ENCODE measurements around the gene ZFP36L2. TPM values are rescaled to one million over a fixed set of nuclear protein-coding genes. Genes with fewer than 3 reads are reported as not detected.
"Not testable (repeated sequence)": the region's sequence is repeated elsewhere in the genome, so short reads cannot be mapped to it uniquely, and the experiment has no call there.

Gene ZFP36L2
- polyA plus RNA-seq, 2 of the 4 experiments (the other 2 are of a cell fraction) = 10.5 to 17.3 TPM

- TF ChIP-seq, protein P1, sequence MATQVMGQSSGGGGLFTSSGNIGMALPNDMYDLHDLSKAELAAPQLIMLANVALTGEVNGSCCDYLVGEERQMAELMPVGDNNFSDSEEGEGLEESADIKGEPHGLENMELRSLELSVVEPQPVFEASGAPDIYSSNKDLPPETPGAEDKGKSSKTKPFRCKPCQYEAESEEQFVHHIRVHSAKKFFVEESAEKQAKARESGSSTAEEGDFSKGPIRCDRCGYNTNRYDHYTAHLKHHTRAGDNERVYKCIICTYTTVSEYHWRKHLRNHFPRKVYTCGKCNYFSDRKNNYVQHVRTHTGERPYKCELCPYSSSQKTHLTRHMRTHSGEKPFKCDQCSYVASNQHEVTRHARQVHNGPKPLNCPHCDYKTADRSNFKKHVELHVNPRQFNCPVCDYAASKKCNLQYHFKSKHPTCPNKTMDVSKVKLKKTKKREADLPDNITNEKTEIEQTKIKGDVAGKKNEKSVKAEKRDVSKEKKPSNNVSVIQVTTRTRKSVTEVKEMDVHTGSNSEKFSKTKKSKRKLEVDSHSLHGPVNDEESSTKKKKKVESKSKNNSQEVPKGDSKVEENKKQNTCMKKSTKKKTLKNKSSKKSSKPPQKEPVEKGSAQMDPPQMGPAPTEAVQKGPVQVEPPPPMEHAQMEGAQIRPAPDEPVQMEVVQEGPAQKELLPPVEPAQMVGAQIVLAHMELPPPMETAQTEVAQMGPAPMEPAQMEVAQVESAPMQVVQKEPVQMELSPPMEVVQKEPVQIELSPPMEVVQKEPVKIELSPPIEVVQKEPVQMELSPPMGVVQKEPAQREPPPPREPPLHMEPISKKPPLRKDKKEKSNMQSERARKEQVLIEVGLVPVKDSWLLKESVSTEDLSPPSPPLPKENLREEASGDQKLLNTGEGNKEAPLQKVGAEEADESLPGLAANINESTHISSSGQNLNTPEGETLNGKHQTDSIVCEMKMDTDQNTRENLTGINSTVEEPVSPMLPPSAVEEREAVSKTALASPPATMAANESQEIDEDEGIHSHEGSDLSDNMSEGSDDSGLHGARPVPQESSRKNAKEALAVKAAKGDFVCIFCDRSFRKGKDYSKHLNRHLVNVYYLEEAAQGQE (IDR thresholded peaks at IDR 0.05) = no peak
- no peak for TF ChIP-seq EHF (CRISPR knock-in tag; IDR thresholded peaks at IDR 0.05)
- no peak for TF ChIP-seq CBX2 (IDR thresholded peaks at IDR 0.05; ENCODE audit: borderline replicate concordance, low read depth)
These were observed 34.4 kb downstream of the ZFP36L2 start (continued) for GRCh38 chr2:43191947-43192516.

GRCh38 chr2:43190311-43191052, 35.9 kb downstream of the ZFP36L2 start:
- H3K4me2 ChIP-seq = no peak overlapping the region
- FAIRE-seq (no peak), DNase-seq (ENCODE audit: low read depth in 1 of 2, low spot score in 1 of 2) (no peak), ATAC-seq (no peak)
- CTCF ChIA-PET = interaction anchor here (0.7 to 2.7 kb wide), 4 partner anchors 11 to 122 kb away, joined by 3 to 6 read pairs (median 4); no protein-coding TSS in a partner anchor
- TF ChIP-seq ZSCAN20 (CRISPR knock-in tag; IDR thresholded peaks at IDR 0.05) (no peak), RFX5 (IDR thresholded peaks at IDR 0.05) (no peak), HDAC2 (IDR thresholded peaks at IDR 0.05) (no peak), TP53 (CRISPR knock-in tag; IDR thresholded peaks at IDR 0.05) (no peak), RARB (CRISPR knock-in tag; IDR thresholded peaks at IDR 0.05) (no peak)
- TF ChIP-seq, protein P2, sequence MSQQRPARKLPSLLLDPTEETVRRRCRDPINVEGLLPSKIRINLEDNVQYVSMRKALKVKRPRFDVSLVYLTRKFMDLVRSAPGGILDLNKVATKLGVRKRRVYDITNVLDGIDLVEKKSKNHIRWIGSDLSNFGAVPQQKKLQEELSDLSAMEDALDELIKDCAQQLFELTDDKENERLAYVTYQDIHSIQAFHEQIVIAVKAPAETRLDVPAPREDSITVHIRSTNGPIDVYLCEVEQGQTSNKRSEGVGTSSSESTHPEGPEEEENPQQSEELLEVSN (IDR thresholded peaks at IDR 0.05; ENCODE audit: borderline replicate concordance, low read depth) = no peak
- TF ChIP-seq, protein P3, sequence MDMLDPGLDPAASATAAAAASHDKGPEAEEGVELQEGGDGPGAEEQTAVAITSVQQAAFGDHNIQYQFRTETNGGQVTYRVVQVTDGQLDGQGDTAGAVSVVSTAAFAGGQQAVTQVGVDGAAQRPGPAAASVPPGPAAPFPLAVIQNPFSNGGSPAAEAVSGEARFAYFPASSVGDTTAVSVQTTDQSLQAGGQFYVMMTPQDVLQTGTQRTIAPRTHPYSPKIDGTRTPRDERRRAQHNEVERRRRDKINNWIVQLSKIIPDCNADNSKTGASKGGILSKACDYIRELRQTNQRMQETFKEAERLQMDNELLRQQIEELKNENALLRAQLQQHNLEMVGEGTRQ (IDR thresholded peaks at IDR 0.05) = no peak
- TF ChIP-seq, protein P4, sequence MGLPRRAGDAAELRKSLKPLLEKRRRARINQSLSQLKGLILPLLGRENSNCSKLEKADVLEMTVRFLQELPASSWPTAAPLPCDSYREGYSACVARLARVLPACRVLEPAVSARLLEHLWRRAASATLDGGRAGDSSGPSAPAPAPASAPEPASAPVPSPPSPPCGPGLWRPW (IDR thresholded peaks at IDR 0.05) = no peak
- POLR2A ChIA-PET = no interaction called here
- no peaks in the 10 kb centered on the region for H3K9me3 ChIP-seq
- no peak overlapping the region for H3K4me3 ChIP-seq
- peaks cover 44% of the 10 kb centered on the region for H3K4me1 ChIP-seq
- WGBS (ENCODE audit: missing lambda C conversion rate) = 83% methylated on average over 6 of the region's 10 CpGs
- H3K27ac ChIP-seq = peak overlapping the region; percentile 30 to 73; a peak in 4 of 6 replicates

DNA sequence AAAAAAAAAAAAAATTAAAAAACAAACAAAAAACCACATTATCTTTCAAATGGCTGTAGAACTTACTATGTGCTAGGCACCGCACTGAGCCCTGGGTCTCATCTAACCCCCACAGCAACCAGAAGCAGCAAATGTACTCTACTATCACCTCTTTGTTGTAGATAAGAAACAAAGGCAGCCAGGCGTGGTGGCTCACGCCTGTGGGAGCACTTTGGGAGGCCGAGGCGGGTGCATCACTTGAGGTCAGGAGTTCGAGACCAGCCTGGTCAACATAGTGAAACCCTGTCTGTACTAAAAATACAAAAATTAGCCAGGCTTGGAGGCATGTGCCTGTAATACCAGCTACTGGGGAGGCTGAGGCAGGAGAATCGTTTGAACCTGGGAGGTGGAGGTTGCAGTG, 36.5 kb downstream of the ZFP36L2 start:
- H3K4me3 ChIP-seq; FAIRE-seq; ATAC-seq; POLR2A ChIA-PET; H3K4me2 ChIP-seq; H3K9me3 ChIP-seq; DNase-seq (ENCODE audit: low read depth in 1 of 2, low spot score in 1 of 2): not testable (repeated sequence)
- Histone ChIP-seq H3K27ac (peak overlapping the region in 1 of 2 experiments; percentile 73; a peak in 1 of 6 replicates), H3K4me1 (peaks cover 43% of the 10 kb centered on the region)
- CTCF ChIA-PET = interaction anchor here (0.7 to 1.4 kb wide), 2 partner anchors 15 to 39 kb away, joined by 5 to 10 read pairs; no protein-coding TSS in a partner anchor
- 84% methylated on average over 7 of the region's 7 CpGs for WGBS (ENCODE audit: missing lambda C conversion rate)

Data from A549 (cell line).